Smooth muscle cell (in vitro differentiated cells): ENCODE data around the gene DDR1. TPM values are rescaled to one million over a fixed set of nuclear protein-coding genes. Genes with fewer than 3 reads are reported as not detected.

Experiments used
- DNase-seq: peaks from one replicate; lab custom pipeline; 2025; ENCODE audit not compliant: unreplicated experiment; lab: John Stamatoyannopoulos, UW
- H2AFZ ChIP-seq: fragments of 200-600 bp; sonication (generic); 2 replicates; pipeline ENCODE4 v1.6.0; 2016; ENCODE audit warnings: antibody characterized with exemption, low read depth, mild to moderate bottlenecking
- H3F3A ChIP-seq: fragments of 200-600 bp; sonication (generic); 2 replicates; pipeline ENCODE4 v1.6.0; 2017; ENCODE audit warnings: antibody characterized with exemption, low read depth
- H3K27ac ChIP-seq: fragments of 200-600 bp; sonication (generic); 2 replicates; pipeline ENCODE4 v1.5.1; 2016; ENCODE audit warnings: low read depth, mild to moderate bottlenecking
- H3K27me3 ChIP-seq: fragments of 200-600 bp; sonication (generic); 2 replicates; pipeline ENCODE4 v1.6.1; 2016; ENCODE audit warnings: low read depth, mild to moderate bottlenecking
- H3K36me3 ChIP-seq: fragments of 200-600 bp; sonication (generic); 2 replicates; pipeline ENCODE4 v1.5.1; 2016; ENCODE audit warnings: low read depth
- H3K4me1 ChIP-seq: fragments of 200-600 bp; sonication (generic); 2 replicates; pipeline ENCODE4 v1.5.1; 2016; ENCODE audit warnings: low read depth
- H3K4me2 ChIP-seq: fragments of 200-600 bp; sonication (generic); 2 replicates; pipeline ENCODE4 v1.6.0; 2016; ENCODE audit warnings: mild to moderate bottlenecking
- H3K4me3 ChIP-seq: fragments of 200-600 bp; sonication (generic); 2 replicates; pipeline ENCODE4 v1.5.1; 2016; ENCODE audit warnings: mild to moderate bottlenecking
- H3K79me2 ChIP-seq: fragments of 200-600 bp; sonication (generic); 2 replicates; pipeline ENCODE4 v1.6.0; 2016; ENCODE audit warnings: low read depth, mild to moderate bottlenecking
- H3K9ac ChIP-seq: fragments of 200-600 bp; sonication (generic); 2 replicates; pipeline ENCODE4 v1.6.0; 2016; ENCODE audit warnings: low read depth
- H3K9me3 ChIP-seq: fragments of 200-600 bp; sonication (generic); replicated peaks from 2 replicates; pipeline ENCODE4 v1.5.1; 2016; ENCODE audit warnings: low read depth
- H4K20me1 ChIP-seq: fragments of 200-600 bp; sonication (generic); 2 replicates; pipeline ENCODE4 v1.6.0; 2016; ENCODE audit warnings: low read depth
- CTCF ChIP-seq: fragments of 200-600 bp; sonication (generic); IDR thresholded peaks from 2 replicates; pipeline ENCODE4 v1.5.1; 2017; ENCODE audit warnings: borderline replicate concordance, mild to moderate bottlenecking, antibody characterized with exemption; ENCODE audit not compliant: insufficient read depth, poor library complexity, severe bottlenecking
- WGBS: methylation state at CpG from one replicate; pipeline ENCODE4 v1.1.7; 2016; ENCODE audit warnings: low lambda C conversion rate; 5-methylcytosine and 5-hydroxymethylcytosine counted together
- polyA plus RNA-seq: library from polyadenylated mRNA; unstranded; fragments of >200 nt; fragmentation: Nextera tagmentation; extraction: Ambion mirVana; gene quantifications from 2 replicates; pipeline ENCODE4 v1.2.1, GENCODE V29; 2016
- total RNA-seq: library from RNA; depleted of rRNA; stranded (reverse); fragments of >200 nt; gene quantifications from 2 replicates; pipeline ENCODE4 v1.2.3, GENCODE V29; 2014

Gene DDR1
- total RNA-seq, result 30.7 and 82.6 TPM in 2 replicates
- 23.8 and 77.3 TPM in 2 replicates for polyA plus RNA-seq

GRCh38 chr6:30883685-30884520 lies at the start of gene DDR1:
Gene DDR1, plus strand, starts transcription at chr6:30884519. Its CDS starts 4,211 bp downstream, at chr6:30888730.
- Histone ChIP-seq H3K4me1 (peaks cover 60% of the 10 kb centered on the region), H3K36me3 (no peaks in the 10 kb centered on the region), H3K4me3 (peak within 1 kb of the TSS; percentile 86), H3K9ac (peak within 1 kb of the TSS; percentile 65), H3K27ac (peak within 1 kb of the TSS; percentile 80), H2AFZ (peak within 1 kb of the TSS; percentile 18), H3K9me3 (no peaks in the 10 kb centered on the region), H3F3A (peaks cover 17% of the 10 kb centered on the region), H3K4me2 (peak within 1 kb of the TSS; percentile 96), H4K20me1 (peaks cover 35% of the 10 kb centered on the region), H3K79me2 (peaks cover 42% of the 10 kb centered on the region), H3K27me3 (no peaks in the 10 kb centered on the region)
- WGBS, result 18% methylated on average over 19 of the region's 62 CpGs
- no peak for TF ChIP-seq CTCF
- DNase-seq, result no peak

- Histone ChIP-seq H3K27ac (no peak overlapping the region), H3F3A (no peaks in the 10 kb centered on the region), H3K9me3 (no peaks in the 10 kb centered on the region), H3K27me3 (no peaks in the 10 kb centered on the region), H3K79me2 (no peaks in the 10 kb centered on the region), H3K4me1 (peaks cover 4% of the 10 kb centered on the region), H2AFZ (no peak overlapping the region), H3K4me2 (no peak overlapping the region), H3K9ac (no peak overlapping the region), H3K4me3 (no peak overlapping the region), H3K36me3 (no peaks in the 10 kb centered on the region), H4K20me1 (no peaks in the 10 kb centered on the region)
- 97% methylated on average over 4 of the region's 4 CpGs for WGBS
- TF ChIP-seq CTCF, result no peak
- no peak for DNase-seq
These were observed 49.7 kb upstream of the DDR1 start for GRCh38 chr6:30834646-30835045.

- no peak for DNase-seq
- no peak overlapping the region for H3K27ac ChIP-seq
- H4K20me1 ChIP-seq, result no peaks in the 10 kb centered on the region
- H3K79me2 ChIP-seq, result no peaks in the 10 kb centered on the region
- H3K9me3 ChIP-seq, result no peaks in the 10 kb centered on the region
- no peaks in the 10 kb centered on the region for H3F3A ChIP-seq
- TF ChIP-seq CTCF, result no peak
- no peaks in the 10 kb centered on the region for H3K27me3 ChIP-seq
- H3K4me2 ChIP-seq, result no peak overlapping the region
- 93% methylated on average over 3 of the region's 3 CpGs for WGBS
- no peak overlapping the region for H3K4me3 ChIP-seq
- no peak overlapping the region for H3K9ac ChIP-seq
- peaks cover 4% of the 10 kb centered on the region for H3K4me1 ChIP-seq
- no peak overlapping the region for H2AFZ ChIP-seq
- H3K36me3 ChIP-seq, result no peaks in the 10 kb centered on the region
These were observed 48.7 kb upstream of the DDR1 start for GRCh38 chr6:30835576-30835975.

- 50% methylated on average over 1 of the region's 1 CpG for WGBS
- no peak for DNase-seq
- H3K27ac ChIP-seq, result no peak overlapping the region
- H3K4me1 ChIP-seq, result peaks cover 4% of the 10 kb centered on the region
- no peaks in the 10 kb centered on the region for H3K9me3 ChIP-seq
- no peak overlapping the region for H3K4me3 ChIP-seq
- H3K36me3 ChIP-seq, result no peaks in the 10 kb centered on the region
- H2AFZ ChIP-seq, result no peak overlapping the region
- no peak for TF ChIP-seq CTCF
- no peaks in the 10 kb centered on the region for H3K79me2 ChIP-seq
- no peaks in the 10 kb centered on the region for H3K27me3 ChIP-seq
- no peaks in the 10 kb centered on the region for H4K20me1 ChIP-seq
- H3F3A ChIP-seq, result no peaks in the 10 kb centered on the region
- H3K9ac ChIP-seq, result no peak overlapping the region
- no peak overlapping the region for H3K4me2 ChIP-seq
These were observed 47.9 kb upstream of the DDR1 start for GRCh38 chr6:30836431-30836866.
